GM21423 (cell line): ENCODE results near the gene VTCN1.
"Not testable (repeated sequence)": the region's sequence is repeated elsewhere in the genome, so short reads cannot be mapped to it uniquely, and the experiment has no call there.

Experiments
- ATAC-seq: cut with Tn5 transposase; IDR thresholded peaks from one replicate; pipeline ENCODE4 v1.9.1; 2021; ENCODE audit warnings: mild to moderate bottlenecking, moderate library complexity; ENCODE audit not compliant: unreplicated experiment

The VTCN1 gene

GRCh38 chr1:117210831-117211261, at the start of gene VTCN1:
Gene VTCN1, minus strand, starts transcription at chr1:117210927. Its CDS starts 72 bp downstream, at chr1:117210855.
- ATAC-seq: no peak

- ATAC-seq: no peak
These were observed 48.1 kb upstream of the VTCN1 start for GRCh38 chr1:117258791-117259190.

GRCh38 chr1:117258075-117258474, 47.3 kb upstream of the VTCN1 start:
- not testable (repeated sequence) for ATAC-seq

DNA sequence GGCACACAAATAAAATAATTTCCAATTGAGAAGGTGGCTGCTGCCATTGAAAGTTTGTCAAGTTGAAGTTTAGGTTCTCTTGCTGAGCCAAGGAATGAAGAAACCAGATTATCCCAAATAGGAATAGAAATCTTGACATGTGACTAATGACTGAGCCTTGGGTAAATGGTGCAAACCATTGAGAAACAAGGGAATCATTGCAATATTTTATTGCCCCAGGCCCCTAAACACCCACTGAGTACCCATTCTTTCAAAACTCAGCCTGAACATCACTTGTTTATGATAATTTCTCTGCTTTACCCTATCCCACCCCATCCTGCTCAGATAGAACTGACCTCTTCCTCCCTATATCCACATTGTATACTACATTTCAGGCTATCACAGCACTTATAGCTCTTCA, 46.6 kb upstream of the VTCN1 start:
- no peak for ATAC-seq

DNA sequence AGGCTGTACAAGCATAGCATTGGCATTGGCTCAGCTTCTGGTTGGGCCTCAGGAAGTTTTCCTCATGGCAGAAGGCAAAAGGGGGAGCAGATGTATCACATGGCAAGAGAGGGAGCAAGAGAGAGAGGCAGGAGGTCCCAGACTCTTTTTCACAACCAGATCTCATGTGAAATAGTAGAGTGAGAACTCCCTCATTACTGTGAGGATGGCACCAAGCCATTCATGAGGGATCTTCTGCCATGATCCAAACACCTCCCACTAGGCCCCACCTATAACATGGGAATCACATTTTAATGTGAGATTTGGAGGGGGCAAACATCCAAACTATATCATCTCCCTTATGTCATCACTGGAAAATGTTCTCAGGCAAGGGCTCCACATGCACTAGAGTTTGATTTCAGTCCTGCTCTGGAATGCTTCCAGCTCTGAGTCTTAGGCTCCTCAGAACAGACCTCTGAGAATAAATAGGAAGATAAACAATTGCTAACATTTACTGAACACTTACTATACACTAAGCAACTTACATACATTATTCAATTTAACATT, 39.4 kb upstream of the VTCN1 start:
- no peak for ATAC-seq

DNA sequence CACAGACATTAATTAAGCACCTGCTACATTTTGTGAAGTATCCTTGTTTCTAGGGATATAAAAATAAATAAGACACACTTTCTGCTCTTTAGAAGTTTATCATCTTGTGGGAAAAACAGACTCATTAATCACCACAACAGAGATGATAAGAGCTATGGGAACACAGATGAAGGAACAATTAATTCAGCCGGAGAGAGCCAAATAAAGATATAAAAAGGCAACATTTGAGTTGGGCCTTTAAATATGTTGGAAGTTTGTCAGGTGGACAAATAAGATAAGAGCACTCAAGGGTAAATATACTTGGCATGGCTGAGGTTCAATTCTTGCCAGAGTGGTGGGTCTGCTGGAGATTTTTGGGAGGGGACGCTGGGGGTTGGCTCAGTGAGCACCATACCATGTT, 34.2 kb upstream of the VTCN1 start:
- ATAC-seq: no peak

- no peak for ATAC-seq
These were observed 33.6 kb upstream of the VTCN1 start for GRCh38 chr1:117244306-117244705.

GRCh38 chr1:117241512-117241911, 30.8 kb upstream of the VTCN1 start:
- no peak for ATAC-seq

GRCh38 chr1:117240547-117240946, 29.8 kb upstream of the VTCN1 start:
- no peak for ATAC-seq

- no peak for ATAC-seq
These were observed 28.7 kb upstream of the VTCN1 start for GRCh38 chr1:117239467-117239866.

DNA sequence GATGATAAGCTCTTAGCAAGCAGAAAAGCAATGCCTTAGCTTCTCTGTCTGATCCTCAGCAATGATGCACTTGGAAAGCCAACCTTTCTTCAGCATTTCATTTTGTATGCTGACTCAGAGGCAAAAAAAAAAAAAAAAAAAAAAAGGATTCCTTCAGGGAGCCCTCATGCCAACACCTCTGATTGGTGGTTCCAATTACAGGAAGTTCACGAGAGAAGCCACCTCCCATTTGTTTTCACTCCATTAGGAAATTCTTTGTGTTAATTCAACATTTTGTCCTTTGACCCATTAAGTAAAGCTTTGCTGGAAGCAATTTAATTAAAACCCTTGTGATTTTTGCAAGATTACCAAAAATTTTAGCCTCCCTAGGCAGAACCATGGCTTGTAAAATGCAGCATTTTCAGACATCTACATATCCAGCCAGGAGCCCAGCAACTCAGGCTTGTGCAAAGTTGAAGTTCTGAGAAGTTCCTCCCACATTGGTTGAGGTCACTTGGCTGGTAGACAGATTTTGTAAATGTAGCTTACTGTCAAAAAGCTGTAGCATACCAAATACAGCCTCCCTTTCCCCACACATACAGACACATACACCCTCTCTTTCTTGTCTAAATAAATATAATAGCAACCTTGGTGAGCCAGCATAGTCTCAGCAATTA, 27.1 kb upstream of the VTCN1 start:
- ATAC-seq: no peak

DNA sequence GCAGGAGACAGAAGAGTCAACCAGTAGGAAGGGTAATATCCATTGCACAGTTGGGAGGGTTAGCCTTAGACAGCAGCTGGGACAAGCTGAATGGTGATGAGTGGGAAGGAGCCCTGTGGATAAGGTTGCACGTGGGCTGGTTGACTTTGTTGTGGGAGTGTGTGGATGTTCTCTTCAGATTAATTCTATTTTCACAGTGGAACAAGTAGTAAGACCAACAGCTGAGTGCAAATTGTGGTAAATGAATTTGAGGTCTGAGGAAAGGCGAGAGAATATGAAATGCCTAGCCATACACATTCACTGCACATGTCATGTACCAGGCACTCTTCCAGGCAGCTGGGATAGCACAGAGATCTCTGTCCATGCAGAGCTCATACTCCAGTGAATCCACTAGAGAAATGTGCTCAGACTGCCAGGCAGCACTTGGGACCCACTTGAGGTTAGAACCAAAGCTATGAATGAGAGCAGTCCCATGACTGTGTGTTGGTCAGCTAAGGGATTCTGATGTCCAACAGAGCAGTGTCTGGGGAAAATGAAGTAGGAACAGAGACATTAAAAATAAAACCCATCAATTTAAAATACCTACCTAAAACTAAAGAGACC, 25.2 kb upstream of the VTCN1 start:
- no peak for ATAC-seq

- ATAC-seq: no peak
These were observed 21.8 kb upstream of the VTCN1 start for GRCh38 chr1:117232531-117232930.

GRCh38 chr1:117231748-117232373, 21.1 kb upstream of the VTCN1 start:
- no peak for ATAC-seq

GRCh38 chr1:117231312-117231711, 20.6 kb upstream of the VTCN1 start:
- no peak for ATAC-seq

- no peak for ATAC-seq
These were observed 18.5 kb upstream of the VTCN1 start for GRCh38 chr1:117229217-117229616.

GRCh38 chr1:117225931-117226330, 15.2 kb upstream of the VTCN1 start:
- ATAC-seq: no peak

- ATAC-seq: no peak
These were observed 6.0 kb upstream of the VTCN1 start for GRCh38 chr1:117216718-117217117.

- ATAC-seq: no peak
These were observed 5.2 kb upstream of the VTCN1 start for GRCh38 chr1:117215733-117216462.

GRCh38 chr1:117215019-117215418, 4.3 kb upstream of the VTCN1 start:
- ATAC-seq: no peak

DNA sequence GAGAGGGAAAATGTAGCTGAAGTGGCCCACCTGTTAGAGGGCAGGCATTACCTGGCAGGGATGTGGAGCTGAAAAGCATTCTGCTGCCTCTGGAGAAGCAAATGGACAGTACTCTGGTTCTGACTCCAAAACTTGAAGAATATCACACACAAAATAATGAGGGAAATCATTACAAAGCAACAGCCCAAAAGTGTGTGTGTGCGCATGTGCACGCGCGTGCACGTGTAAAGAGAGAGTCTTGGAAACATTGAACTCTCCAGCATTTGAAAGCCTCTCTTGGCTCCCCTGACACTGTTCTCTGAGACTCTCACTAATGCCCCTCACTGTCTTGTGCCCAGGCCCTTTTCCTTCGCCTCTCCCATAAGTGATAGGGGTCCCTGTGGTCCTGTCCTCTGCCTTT, 2.3 kb upstream of the VTCN1 start:
- ATAC-seq: no peak
